ENCODE data around the gene LCN15.
"Not testable (repeated sequence)": the region's sequence is repeated elsewhere in the genome, so short reads cannot be mapped to it uniquely, and the experiment has no call there.

Gene LCN15

DNA sequence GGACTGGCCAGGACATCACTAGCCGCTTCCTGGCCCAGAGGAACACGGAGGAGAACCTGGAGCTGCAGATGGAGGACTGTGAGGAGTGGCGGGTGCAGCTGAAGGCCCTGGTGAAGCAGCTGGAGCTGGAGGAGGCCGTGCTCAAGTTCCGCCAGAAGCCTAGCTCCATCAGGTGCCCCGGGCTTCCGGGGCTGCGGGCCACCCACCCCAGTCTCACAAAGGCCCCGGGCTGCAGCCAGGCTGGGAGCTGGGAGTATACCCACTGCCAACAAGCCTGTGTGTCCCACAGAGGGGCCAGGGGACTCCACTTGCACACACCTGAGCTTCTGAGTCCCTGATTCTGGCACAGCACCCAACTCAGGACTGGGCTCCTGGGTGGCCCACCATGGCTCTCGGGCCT, 41.7 kb upstream of the LCN15 start:
- no peaks in the 10 kb centered on the region for H3K36me3 ChIP-seq (ENCODE audit: control insufficient read depth, insufficient read depth, low read length)
- peaks cover 4% of the 10 kb centered on the region for H3K4me1 ChIP-seq (ENCODE audit: control insufficient read depth, low read depth, low read length)
- no peak overlapping the region for H4K5ac ChIP-seq (ENCODE audit: low read length)
- DNase-seq, result no peak
- H3K23ac ChIP-seq (ENCODE audit: low read length), result no peak overlapping the region
- no CpG with 5 or more reads among the region's 10 CpGs for WGBS (ENCODE audit: extremely low coverage, insufficient coverage, low lambda C conversion rate)
- H3K4me3 ChIP-seq (ENCODE audit: low read length), result no peak overlapping the region
- H3K79me1 ChIP-seq (ENCODE audit: low read length), result peaks cover 11% of the 10 kb centered on the region
- H3K4me2 ChIP-seq (ENCODE audit: low read length), result no peak overlapping the region
- H2BK5ac ChIP-seq (ENCODE audit: low read length), result no peak overlapping the region
- no peak overlapping the region for H3K56ac ChIP-seq (ENCODE audit: low read length)
- no peak overlapping the region for H3K4ac ChIP-seq (ENCODE audit: low read depth, low read length)
- H4K8ac ChIP-seq (ENCODE audit: low read depth, low read length), result no peak overlapping the region
- H3K27me3 ChIP-seq (ENCODE audit: insufficient read depth, low read length, poor library complexity), result no peaks in the 10 kb centered on the region
- H3K27ac ChIP-seq (ENCODE audit: low read depth, low read length), result no peak overlapping the region
- H3K9ac ChIP-seq (ENCODE audit: low read length), result no peak overlapping the region
- H3K79me2 ChIP-seq (ENCODE audit: control insufficient read depth, insufficient read depth, low read length), result peaks cover 26% of the 10 kb centered on the region
- no peak overlapping the region for H2BK120ac ChIP-seq (ENCODE audit: low read depth, low read length)
- H3K18ac ChIP-seq (ENCODE audit: low read length), result no peak overlapping the region
- H2AK5ac ChIP-seq (ENCODE audit: low read length), result no peak overlapping the region
- no peak overlapping the region for H2BK15ac ChIP-seq (replicated peaks; ENCODE audit: low read depth)

DNA sequence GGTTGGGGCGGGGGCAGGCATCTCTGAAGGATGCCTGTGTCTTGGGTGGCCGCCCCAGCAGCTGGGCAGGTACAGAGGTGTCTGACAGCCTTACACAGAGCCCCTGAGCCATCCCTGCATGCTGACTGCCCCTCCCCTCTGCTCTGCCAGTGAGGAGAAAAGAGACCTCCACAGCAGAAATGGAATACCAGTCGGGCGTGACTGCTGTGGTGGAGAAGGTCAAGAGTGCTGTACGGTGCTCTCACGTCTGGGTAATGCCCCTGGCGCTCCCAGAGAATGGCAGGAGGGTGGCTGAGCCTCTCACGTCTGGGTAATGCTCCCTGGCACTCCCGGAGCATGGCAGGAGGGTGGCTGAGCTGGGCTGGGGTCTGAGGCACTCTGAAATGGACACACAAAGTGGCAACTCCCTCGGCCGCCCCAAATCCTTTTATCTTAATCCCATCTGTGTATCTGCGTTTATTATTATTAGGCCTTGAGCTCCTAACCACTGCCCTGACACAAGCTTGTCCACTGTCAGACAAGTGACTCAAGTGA, 41.0 kb upstream of the LCN15 start:
- Histone ChIP-seq H2BK15ac (replicated peaks; ENCODE audit: low read depth) (no peak overlapping the region), H4K8ac (ENCODE audit: low read depth, low read length) (no peak overlapping the region), H3K56ac (ENCODE audit: low read length) (no peak overlapping the region), H3K9ac (ENCODE audit: low read length) (no peak overlapping the region), H3K79me2 (ENCODE audit: control insufficient read depth, insufficient read depth, low read length) (peaks cover 21% of the 10 kb centered on the region), H3K4ac (ENCODE audit: low read depth, low read length) (no peak overlapping the region), H3K79me1 (ENCODE audit: low read length) (peaks cover 7% of the 10 kb centered on the region), H3K4me2 (ENCODE audit: low read length) (no peak overlapping the region), H4K5ac (ENCODE audit: low read length) (no peak overlapping the region), H3K27ac (ENCODE audit: low read depth, low read length) (no peak overlapping the region), H2AK5ac (ENCODE audit: low read length) (no peak overlapping the region), H2BK5ac (ENCODE audit: low read length) (no peak overlapping the region), H3K23ac (ENCODE audit: low read length) (no peak overlapping the region), H3K4me3 (ENCODE audit: low read length) (no peak overlapping the region), H3K27me3 (ENCODE audit: insufficient read depth, low read length, poor library complexity) (no peaks in the 10 kb centered on the region), H3K18ac (ENCODE audit: low read length) (no peak overlapping the region), H2BK120ac (ENCODE audit: low read depth, low read length) (no peak overlapping the region), H3K36me3 (ENCODE audit: control insufficient read depth, insufficient read depth, low read length) (no peaks in the 10 kb centered on the region), H3K4me1 (ENCODE audit: control insufficient read depth, low read depth, low read length) (peaks cover 6% of the 10 kb centered on the region)
- no CpG with 5 or more reads among the region's 12 CpGs for WGBS (ENCODE audit: extremely low coverage, insufficient coverage, low lambda C conversion rate)
- DNase-seq, result no peak

DNA sequence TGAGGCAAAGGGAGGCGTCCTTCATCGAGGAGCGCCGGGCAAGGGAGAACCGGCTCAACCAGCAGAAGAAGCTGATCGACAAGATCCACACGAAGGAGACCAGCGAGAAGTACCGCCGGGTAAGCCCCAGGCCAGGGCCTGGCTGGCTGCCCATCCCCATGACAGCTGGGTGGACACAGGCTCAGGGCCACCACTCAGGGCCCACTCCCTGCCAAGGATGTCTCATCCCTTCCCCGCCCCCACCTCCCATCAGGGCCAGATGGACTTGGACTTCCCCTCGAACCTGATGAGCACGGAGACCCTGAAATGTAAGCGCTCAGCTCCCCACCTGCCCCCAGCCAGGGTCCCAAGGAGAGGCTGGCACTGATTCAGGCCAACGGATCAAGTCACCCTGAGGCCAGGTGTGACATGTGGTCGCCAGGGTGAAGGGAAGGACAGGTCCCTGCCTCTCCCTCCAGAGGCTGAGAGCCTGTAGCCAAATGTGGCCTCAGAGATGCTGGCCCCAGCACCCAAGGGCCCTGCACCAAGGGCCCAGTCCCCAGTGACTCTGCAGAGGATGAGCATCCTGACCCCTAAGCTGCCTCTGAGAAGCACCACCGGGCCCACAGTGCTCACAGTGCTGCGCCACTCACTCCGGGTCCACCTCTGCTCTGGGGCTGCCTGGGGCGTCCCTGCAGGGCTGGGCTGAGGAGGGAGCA, 40.3 kb upstream of the LCN15 start:
- no peak overlapping the region for H3K18ac ChIP-seq (ENCODE audit: low read length)
- no peak overlapping the region for H3K27ac ChIP-seq (ENCODE audit: low read depth, low read length)
- no peak overlapping the region for H3K9ac ChIP-seq (ENCODE audit: low read length)
- H3K27me3 ChIP-seq (ENCODE audit: insufficient read depth, low read length, poor library complexity), result no peaks in the 10 kb centered on the region
- H2BK120ac ChIP-seq (ENCODE audit: low read depth, low read length), result no peak overlapping the region
- H3K79me1 ChIP-seq (ENCODE audit: low read length), result peaks cover 4% of the 10 kb centered on the region
- H3K4me3 ChIP-seq (ENCODE audit: low read length), result no peak overlapping the region
- H3K23ac ChIP-seq (ENCODE audit: low read length), result no peak overlapping the region
- H3K36me3 ChIP-seq (ENCODE audit: control insufficient read depth, insufficient read depth, low read length), result no peaks in the 10 kb centered on the region
- no peak overlapping the region for H3K56ac ChIP-seq (ENCODE audit: low read length)
- no peak for DNase-seq
- peaks cover 3% of the 10 kb centered on the region for H3K4me1 ChIP-seq (ENCODE audit: control insufficient read depth, low read depth, low read length)
- no peak overlapping the region for H3K4me2 ChIP-seq (ENCODE audit: low read length)
- no peak overlapping the region for H3K4ac ChIP-seq (ENCODE audit: low read depth, low read length)
- H3K79me2 ChIP-seq (ENCODE audit: control insufficient read depth, insufficient read depth, low read length), result peaks cover 16% of the 10 kb centered on the region
- no peak overlapping the region for H2BK15ac ChIP-seq (replicated peaks; ENCODE audit: low read depth)
- no peak overlapping the region for H2AK5ac ChIP-seq (ENCODE audit: low read length)
- no peak overlapping the region for H2BK5ac ChIP-seq (ENCODE audit: low read length)
- no peak overlapping the region for H4K8ac ChIP-seq (ENCODE audit: low read depth, low read length)
- WGBS (ENCODE audit: extremely low coverage, insufficient coverage, low lambda C conversion rate), result no CpG with 5 or more reads among the region's 20 CpGs
- no peak overlapping the region for H4K5ac ChIP-seq (ENCODE audit: low read length)

DNA sequence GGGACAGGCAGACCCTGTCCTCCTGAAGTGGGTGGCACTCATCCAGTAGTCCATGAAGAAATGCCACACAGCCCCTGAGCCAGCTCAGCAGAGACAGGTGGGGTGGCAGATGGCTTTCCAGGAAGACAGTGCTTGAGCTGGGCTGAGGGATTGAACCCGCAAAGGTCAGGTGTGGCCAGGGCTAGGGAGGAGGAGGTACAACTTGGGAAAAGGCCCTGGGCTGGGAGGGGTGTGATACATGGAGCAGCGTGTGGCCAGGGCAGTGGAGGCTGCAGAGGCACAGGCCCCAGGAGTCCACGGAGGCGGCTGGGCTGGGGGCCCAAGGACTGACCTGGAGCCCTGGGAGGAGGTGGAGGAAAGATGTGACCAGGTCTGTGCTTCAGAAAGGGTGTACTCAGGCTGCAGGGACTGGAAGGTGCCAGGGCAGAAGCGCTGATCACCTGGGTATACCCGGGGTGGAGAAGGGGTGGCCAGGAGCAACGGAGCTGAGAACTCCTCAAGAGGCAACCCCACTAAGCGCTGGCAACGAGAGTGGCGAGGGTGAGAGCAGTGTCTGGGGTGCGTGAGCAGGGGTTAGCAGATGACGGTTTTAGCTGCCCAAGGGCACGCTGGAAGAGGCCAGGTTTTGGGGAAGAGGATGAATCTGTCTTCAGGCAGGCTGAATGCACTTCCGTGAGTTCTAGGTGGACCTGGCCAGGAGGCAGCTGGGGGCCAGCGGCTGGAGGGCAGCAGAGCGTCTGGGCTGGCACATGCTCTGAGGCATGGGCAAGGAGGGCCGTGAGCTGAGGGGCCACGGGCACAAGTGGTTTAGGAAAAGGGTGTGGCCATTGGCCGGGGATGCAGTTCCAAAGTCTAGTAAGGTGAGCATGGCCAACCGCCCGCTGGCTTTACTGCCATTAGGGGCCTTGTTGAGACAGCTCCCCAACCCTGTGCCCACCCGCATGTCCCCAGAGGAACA, 39.5 kb upstream of the LCN15 start:
- no peak overlapping the region for H2BK5ac ChIP-seq (ENCODE audit: low read length)
- peaks cover 8% of the 10 kb centered on the region for H3K79me2 ChIP-seq (ENCODE audit: control insufficient read depth, insufficient read depth, low read length)
- H2AK5ac ChIP-seq (ENCODE audit: low read length), result no peak overlapping the region
- no peak overlapping the region for H3K18ac ChIP-seq (ENCODE audit: low read length)
- no peaks in the 10 kb centered on the region for H3K27me3 ChIP-seq (ENCODE audit: insufficient read depth, low read length, poor library complexity)
- H3K27ac ChIP-seq (ENCODE audit: low read depth, low read length), result no peak overlapping the region
- no peak overlapping the region for H3K56ac ChIP-seq (ENCODE audit: low read length)
- no peak overlapping the region for H3K9ac ChIP-seq (ENCODE audit: low read length)
- no peak overlapping the region for H2BK120ac ChIP-seq (ENCODE audit: low read depth, low read length)
- DNase-seq, result no peak
- no peak overlapping the region for H3K4me2 ChIP-seq (ENCODE audit: low read length)
- no peaks in the 10 kb centered on the region for H3K79me1 ChIP-seq (ENCODE audit: low read length)
- H3K23ac ChIP-seq (ENCODE audit: low read length), result no peak overlapping the region
- WGBS (ENCODE audit: extremely low coverage, insufficient coverage, low lambda C conversion rate), result no CpG with 5 or more reads among the region's 22 CpGs
- H4K5ac ChIP-seq (ENCODE audit: low read length), result no peak overlapping the region
- H3K36me3 ChIP-seq (ENCODE audit: control insufficient read depth, insufficient read depth, low read length), result no peaks in the 10 kb centered on the region
- peaks cover 1% of the 10 kb centered on the region for H3K4me1 ChIP-seq (ENCODE audit: control insufficient read depth, low read depth, low read length)
- no peak overlapping the region for H3K4me3 ChIP-seq (ENCODE audit: low read length)
- no peak overlapping the region for H3K4ac ChIP-seq (ENCODE audit: low read depth, low read length)
- no peak overlapping the region for H2BK15ac ChIP-seq (replicated peaks; ENCODE audit: low read depth)
- no peak overlapping the region for H4K8ac ChIP-seq (ENCODE audit: low read depth, low read length)

DNA sequence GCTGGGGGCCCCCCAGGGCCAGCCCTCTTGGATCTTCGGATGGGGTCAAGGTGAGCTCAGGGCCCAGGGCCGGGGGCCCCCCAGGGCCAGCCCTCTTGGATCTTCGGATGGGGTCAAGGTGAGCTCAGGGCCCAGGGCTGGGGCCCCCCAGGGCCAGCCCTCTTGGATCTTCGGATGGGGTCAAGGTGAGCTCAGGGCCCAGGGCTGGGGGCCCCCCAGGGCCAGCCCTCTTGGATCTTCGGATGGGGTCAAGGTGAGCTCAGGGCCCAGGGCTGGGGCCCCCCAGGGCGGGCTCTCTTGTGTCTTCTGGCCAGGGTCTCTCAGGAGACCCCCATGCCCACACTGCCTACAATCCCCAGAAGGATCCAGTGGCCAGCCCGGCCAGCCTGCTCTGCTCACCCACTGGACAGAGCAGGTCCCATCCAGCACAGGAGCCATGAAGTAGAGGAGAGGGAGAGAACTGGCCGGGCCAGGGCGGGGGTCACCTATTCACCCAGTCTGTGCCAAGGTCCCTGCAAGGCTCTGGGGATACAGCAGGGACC, 38.8 kb upstream of the LCN15 start:
- H3K4me2 ChIP-seq (ENCODE audit: low read length); H3K4me3 ChIP-seq (ENCODE audit: low read length); H3K18ac ChIP-seq (ENCODE audit: low read length); H3K36me3 ChIP-seq (ENCODE audit: control insufficient read depth, insufficient read depth, low read length); H4K8ac ChIP-seq (ENCODE audit: low read depth, low read length); H3K27ac ChIP-seq (ENCODE audit: low read depth, low read length); H2BK5ac ChIP-seq (ENCODE audit: low read length); H3K79me1 ChIP-seq (ENCODE audit: low read length); DNase-seq; H2AK5ac ChIP-seq (ENCODE audit: low read length); H3K56ac ChIP-seq (ENCODE audit: low read length); H3K4me1 ChIP-seq (ENCODE audit: control insufficient read depth, low read depth, low read length); H3K27me3 ChIP-seq (ENCODE audit: insufficient read depth, low read length, poor library complexity); H2BK15ac ChIP-seq (replicated peaks; ENCODE audit: low read depth); H2BK120ac ChIP-seq (ENCODE audit: low read depth, low read length); H3K23ac ChIP-seq (ENCODE audit: low read length); H3K9ac ChIP-seq (ENCODE audit: low read length); H4K5ac ChIP-seq (ENCODE audit: low read length); H3K79me2 ChIP-seq (ENCODE audit: control insufficient read depth, insufficient read depth, low read length); H3K4ac ChIP-seq (ENCODE audit: low read depth, low read length): not testable (repeated sequence)
- no CpG with 5 or more reads among the region's 9 CpGs for WGBS (ENCODE audit: extremely low coverage, insufficient coverage, low lambda C conversion rate)

All from mesendoderm (in vitro differentiated cells).